Upper lobe of right lung (tissue), 1 donor: ENCODE data around the gene AIFM2. TPM values are rescaled to one million over a fixed set of nuclear protein-coding genes. Genes with fewer than 3 reads are reported as not detected.

Experiments
- ATAC-seq: fragments of 200-7000 bp; cut with Tn5 transposase; one replicate; pipeline ENCODE4 v1.9.1; 2020; ENCODE audit warnings: mild to moderate bottlenecking, moderate library complexity
- DNase-seq: peaks from one replicate; pipeline ENCODE4 v3.0.0-alpha.2; 2020
- H3K27ac ChIP-seq: fragments of 200-600 bp; one replicate; pipeline ENCODE4 v1.8.0; 2022
- H3K27me3 ChIP-seq: fragments of 200-600 bp; one replicate; pipeline ENCODE4 v1.8.0; 2022; ENCODE audit warnings: mild to moderate bottlenecking
- H3K36me3 ChIP-seq: fragments of 200-600 bp; one replicate; pipeline ENCODE4 v1.8.0; 2022
- H3K4me1 ChIP-seq: fragments of 200-600 bp; one replicate; pipeline ENCODE4 v1.8.0; 2022
- H3K4me3 ChIP-seq: fragments of 200-600 bp; one replicate; pipeline ENCODE4 v1.8.0; 2022; ENCODE audit warnings: mild to moderate bottlenecking
- H3K9me3 ChIP-seq: fragments of 200-600 bp; one replicate; pipeline ENCODE4 v1.8.0; 2022
- intact Hi-C: fragments of 100-400 bp; cut with DNase I; formaldehyde crosslinking; loops from one replicate; pipeline ENCODE4 v1.11.0; 2022
- total RNA-seq: library from RNA; stranded (reverse); fragmentation: NEBNext Ultra II Directional; extraction: Animal tissue kit (Norgen Biotek cat#: 25700); gene quantifications from one replicate; pipeline ENCODE4 v1.2.1, GENCODE V29; 2021
- TF ChIP-seq, protein P1 (sequence below): fragments of 200-600 bp; IDR thresholded peaks from one replicate; pipeline ENCODE4 v1.8.0; 2022; ENCODE audit warnings: antibody characterized with exemption
- donor health status: DM: no; HTN: yes; CAD: no; lungs with severe emphysema.

The AIFM2 gene
- total RNA-seq, 1 donor from 2014 or later: 15.4 TPM

DNA sequence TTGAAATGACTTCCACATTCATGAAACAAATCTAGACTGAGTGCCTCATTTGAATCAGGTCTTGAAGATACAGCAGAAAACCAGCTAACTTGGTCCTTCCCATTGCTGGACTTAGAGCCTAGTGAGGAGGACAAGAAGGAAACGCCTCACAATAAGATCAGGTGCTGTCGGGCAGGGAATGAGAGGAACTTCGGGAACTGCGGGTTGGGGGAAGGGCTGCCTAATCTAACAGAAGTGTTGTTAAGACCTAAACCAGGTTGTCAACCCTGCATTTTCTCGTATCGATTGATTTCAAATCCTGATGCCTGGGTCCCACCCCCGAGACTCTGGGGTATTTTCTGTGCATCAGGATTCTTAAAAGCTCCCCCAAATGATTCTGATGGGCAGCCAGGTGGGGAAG is 53.7 kb downstream of the AIFM2 start:
- Histone ChIP-seq H3K4me3 (no peak overlapping the region), H3K4me1 (no peaks in the 10 kb centered on the region), H3K27me3 (no peaks in the 10 kb centered on the region), H3K9me3 (no peaks in the 10 kb centered on the region), H3K36me3 (no peaks in the 10 kb centered on the region), H3K27ac (no peak overlapping the region)
- ATAC-seq (no peak), DNase-seq (no peak)
- intact Hi-C loops: no loop called here
- TF ChIP-seq, protein P1, sequence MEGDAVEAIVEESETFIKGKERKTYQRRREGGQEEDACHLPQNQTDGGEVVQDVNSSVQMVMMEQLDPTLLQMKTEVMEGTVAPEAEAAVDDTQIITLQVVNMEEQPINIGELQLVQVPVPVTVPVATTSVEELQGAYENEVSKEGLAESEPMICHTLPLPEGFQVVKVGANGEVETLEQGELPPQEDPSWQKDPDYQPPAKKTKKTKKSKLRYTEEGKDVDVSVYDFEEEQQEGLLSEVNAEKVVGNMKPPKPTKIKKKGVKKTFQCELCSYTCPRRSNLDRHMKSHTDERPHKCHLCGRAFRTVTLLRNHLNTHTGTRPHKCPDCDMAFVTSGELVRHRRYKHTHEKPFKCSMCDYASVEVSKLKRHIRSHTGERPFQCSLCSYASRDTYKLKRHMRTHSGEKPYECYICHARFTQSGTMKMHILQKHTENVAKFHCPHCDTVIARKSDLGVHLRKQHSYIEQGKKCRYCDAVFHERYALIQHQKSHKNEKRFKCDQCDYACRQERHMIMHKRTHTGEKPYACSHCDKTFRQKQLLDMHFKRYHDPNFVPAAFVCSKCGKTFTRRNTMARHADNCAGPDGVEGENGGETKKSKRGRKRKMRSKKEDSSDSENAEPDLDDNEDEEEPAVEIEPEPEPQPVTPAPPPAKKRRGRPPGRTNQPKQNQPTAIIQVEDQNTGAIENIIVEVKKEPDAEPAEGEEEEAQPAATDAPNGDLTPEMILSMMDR: no peak

DNA sequence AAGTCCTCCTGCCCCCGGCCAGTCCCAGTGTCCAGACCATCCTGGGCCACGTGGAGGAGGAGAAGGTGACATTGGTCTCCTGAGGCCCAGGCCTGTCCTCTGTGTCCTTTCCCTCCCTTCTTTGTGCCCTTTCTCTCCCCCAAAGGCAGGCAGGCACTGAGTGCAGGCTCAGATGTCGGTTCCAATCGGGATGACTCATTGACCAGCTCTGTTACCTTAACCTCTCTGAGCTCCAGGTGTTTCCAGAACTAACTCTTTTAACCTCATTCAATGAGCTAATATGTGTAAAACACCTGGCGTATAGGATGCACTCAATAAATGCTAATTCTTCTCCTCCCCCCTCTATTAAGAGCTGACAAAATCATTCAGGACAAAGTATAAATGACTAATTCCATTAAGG is 54.3 kb downstream of the AIFM2 start:
- DNase-seq (no peak), ATAC-seq (no peak)
- Histone ChIP-seq H3K4me3 (no peak overlapping the region), H3K27ac (no peak overlapping the region), H3K4me1 (no peaks in the 10 kb centered on the region), H3K27me3 (no peaks in the 10 kb centered on the region), H3K36me3 (no peaks in the 10 kb centered on the region), H3K9me3 (no peaks in the 10 kb centered on the region)
- TF ChIP-seq, protein P1: no peak
- intact Hi-C loops: no loop called here

DNA sequence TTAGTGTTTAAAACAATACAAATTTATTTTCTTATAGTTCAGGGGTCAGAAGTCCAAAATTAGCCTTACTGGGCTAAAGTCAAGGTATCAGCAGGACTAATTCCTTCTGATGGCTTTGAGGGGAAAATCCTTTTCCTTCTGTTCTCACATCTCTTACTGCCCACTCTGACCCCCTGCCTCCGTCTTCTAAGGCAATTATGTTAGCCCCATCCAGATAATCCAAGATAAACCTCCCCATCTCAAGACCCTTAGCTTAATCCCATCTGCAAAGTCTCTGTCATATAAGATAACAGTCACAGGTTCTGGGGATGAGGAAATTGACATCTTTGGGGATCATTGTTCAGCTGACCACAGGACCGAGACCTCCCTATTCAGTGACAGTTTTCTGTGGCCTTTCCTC is 57.7 kb downstream of the AIFM2 start:
- ATAC-seq: no peak
- H3K36me3 ChIP-seq: no peaks in the 10 kb centered on the region
- no peak for DNase-seq
- intact Hi-C loops: no loop called here
- no peaks in the 10 kb centered on the region for H3K4me1 ChIP-seq
- no peak overlapping the region for H3K4me3 ChIP-seq
- H3K27me3 ChIP-seq: no peaks in the 10 kb centered on the region
- TF ChIP-seq, protein P1: no peak
- H3K27ac ChIP-seq: no peak overlapping the region
- H3K9me3 ChIP-seq: no peaks in the 10 kb centered on the region

GRCh38 chr10:70074165-70074564 is 58.5 kb downstream of the AIFM2 start:
- TF ChIP-seq, protein P1: no peak
- ATAC-seq (no peak), DNase-seq (no peak)
- intact Hi-C loops: no loop called here
- Histone ChIP-seq H3K27ac (no peak overlapping the region), H3K27me3 (no peaks in the 10 kb centered on the region), H3K9me3 (no peaks in the 10 kb centered on the region), H3K36me3 (no peaks in the 10 kb centered on the region), H3K4me1 (no peaks in the 10 kb centered on the region), H3K4me3 (no peak overlapping the region)

DNA sequence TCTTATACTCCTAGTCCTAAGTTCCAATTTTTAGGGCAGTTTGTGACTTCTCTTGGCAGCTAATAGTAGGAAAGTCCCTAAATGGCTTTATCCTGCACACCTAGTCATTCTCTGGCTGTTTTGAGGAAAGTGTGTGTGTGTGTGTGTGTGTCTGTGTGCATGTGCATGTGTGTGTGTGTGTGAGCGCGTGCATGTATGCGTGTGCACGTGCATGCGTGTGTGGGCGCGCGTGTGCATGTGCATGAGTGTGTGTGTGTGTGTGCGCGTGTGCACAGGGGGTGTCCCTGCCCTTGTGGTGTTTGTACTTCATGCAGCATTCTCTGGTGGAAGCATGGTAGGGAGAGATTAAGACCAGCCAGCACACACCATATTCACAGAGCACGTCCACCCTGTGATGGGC is 61.8 kb downstream of the AIFM2 start:
- Histone ChIP-seq H3K9me3 (no peaks in the 10 kb centered on the region), H3K27ac (no peak overlapping the region), H3K4me1 (no peaks in the 10 kb centered on the region), H3K4me3 (no peak overlapping the region), H3K27me3 (no peaks in the 10 kb centered on the region), H3K36me3 (no peaks in the 10 kb centered on the region)
- DNase-seq (no peak), ATAC-seq (no peak)
- intact Hi-C loops: no loop called here
- TF ChIP-seq, protein P1: no peak

GRCh38 chr10:70069346-70069745 is 63.3 kb downstream of the AIFM2 start:
- no peak overlapping the region for H3K4me3 ChIP-seq
- H3K27ac ChIP-seq: no peak overlapping the region
- H3K9me3 ChIP-seq: no peaks in the 10 kb centered on the region
- no peaks in the 10 kb centered on the region for H3K27me3 ChIP-seq
- no peaks in the 10 kb centered on the region for H3K4me1 ChIP-seq
- TF ChIP-seq, protein P1: no peak
- DNase-seq (no peak), ATAC-seq (no peak)
- H3K36me3 ChIP-seq: no peaks in the 10 kb centered on the region
- intact Hi-C loops: no loop called here
